Measurements from ENCODE around the gene TTBK1.

The TTBK1 gene

GRCh38 chr6:43203718-43204095 is 39.6 kb upstream of the TTBK1 start:
- TF ChIP-seq, protein P1, sequence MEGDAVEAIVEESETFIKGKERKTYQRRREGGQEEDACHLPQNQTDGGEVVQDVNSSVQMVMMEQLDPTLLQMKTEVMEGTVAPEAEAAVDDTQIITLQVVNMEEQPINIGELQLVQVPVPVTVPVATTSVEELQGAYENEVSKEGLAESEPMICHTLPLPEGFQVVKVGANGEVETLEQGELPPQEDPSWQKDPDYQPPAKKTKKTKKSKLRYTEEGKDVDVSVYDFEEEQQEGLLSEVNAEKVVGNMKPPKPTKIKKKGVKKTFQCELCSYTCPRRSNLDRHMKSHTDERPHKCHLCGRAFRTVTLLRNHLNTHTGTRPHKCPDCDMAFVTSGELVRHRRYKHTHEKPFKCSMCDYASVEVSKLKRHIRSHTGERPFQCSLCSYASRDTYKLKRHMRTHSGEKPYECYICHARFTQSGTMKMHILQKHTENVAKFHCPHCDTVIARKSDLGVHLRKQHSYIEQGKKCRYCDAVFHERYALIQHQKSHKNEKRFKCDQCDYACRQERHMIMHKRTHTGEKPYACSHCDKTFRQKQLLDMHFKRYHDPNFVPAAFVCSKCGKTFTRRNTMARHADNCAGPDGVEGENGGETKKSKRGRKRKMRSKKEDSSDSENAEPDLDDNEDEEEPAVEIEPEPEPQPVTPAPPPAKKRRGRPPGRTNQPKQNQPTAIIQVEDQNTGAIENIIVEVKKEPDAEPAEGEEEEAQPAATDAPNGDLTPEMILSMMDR (conservative IDR thresholded peaks at IDR 0.05): no peak
- no peak overlapping the region for H3K27ac ChIP-seq

DNA sequence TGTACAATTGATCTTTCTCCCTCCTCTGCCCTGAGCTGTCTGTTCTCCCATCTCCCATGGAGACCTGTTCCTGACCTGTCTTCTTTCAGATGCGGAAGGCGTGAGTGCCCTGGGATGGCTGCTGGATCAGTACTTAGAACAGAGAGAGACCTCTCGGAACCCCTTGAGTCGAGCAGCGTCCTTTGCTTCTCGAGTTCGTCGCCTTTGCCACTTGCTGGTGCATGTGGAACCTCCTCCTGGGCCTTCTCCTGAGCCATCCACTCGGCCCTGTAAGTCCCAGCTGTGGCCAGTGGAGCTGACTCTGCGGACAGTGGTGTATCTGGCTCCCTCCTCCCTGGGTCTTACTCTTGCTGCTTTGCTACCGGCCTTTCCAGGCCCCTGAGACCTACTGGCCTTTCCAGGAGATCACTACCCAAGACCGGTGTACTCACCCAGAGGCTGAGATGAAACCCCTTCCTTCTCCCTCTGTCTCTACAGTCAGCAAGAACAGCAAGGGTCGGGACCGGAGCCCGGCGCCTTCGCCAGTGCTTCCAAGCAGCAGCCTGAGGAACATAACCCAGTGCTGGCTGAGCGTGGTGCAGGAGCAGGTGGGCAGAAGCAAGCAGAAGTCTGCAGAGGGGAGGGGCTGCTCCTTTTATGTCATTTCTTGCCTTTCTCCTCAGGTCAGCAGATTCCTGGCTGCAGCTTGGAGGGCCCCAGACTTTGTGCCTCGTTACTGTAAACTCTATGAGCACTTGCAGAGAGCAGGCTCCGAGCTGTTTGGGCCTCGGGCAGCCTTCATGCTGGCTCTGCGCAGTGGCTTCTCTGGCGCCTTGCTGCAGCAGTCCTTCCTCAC is 38.8 kb upstream of the TTBK1 start:
- TF ChIP-seq, protein P1 (conservative IDR thresholded peaks at IDR 0.05): no peak
- H3K27ac ChIP-seq: no peak overlapping the region

DNA sequence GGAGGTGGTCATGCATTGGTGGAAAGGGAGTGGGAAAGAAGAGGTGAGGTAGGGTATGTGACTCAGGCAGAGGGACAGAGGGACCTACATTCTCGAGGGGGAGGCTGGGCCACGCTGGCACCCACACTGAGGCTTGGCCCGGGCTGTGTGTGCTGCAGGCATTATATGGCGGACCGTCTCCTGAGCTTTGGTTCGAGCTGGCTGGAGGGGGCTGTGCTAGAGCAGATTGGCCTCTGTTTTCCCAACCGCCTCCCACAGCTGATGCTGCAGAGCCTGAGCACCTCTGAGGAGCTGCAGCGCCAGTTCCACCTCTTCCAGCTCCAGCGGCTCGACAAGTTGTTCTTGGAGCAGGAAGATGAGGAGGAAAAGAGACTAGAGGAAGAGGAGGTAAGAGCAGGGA is 37.4 kb upstream of the TTBK1 start:
- TF ChIP-seq, protein P1 (conservative IDR thresholded peaks at IDR 0.05): no peak
- no peak overlapping the region for H3K27ac ChIP-seq

- TF ChIP-seq, protein P1 (conservative IDR thresholded peaks at IDR 0.05): no peak
- H3K27ac ChIP-seq: no peak overlapping the region
These were observed 36.0 kb upstream of the TTBK1 start for GRCh38 chr6:43207286-43207685.

GRCh38 chr6:43211955-43212354 is 31.3 kb upstream of the TTBK1 start:
- H3K27ac ChIP-seq: no peak overlapping the region

GRCh38 chr6:43213431-43213830 is 29.9 kb upstream of the TTBK1 start:
- H3K27ac ChIP-seq: no peak overlapping the region
- TF ChIP-seq, protein P1 (conservative IDR thresholded peaks at IDR 0.05): no peak

More at GRCh38 chr6:43211955-43212354, 31.3 kb upstream of the TTBK1 start:
- TF ChIP-seq, protein P1 (conservative IDR thresholded peaks at IDR 0.05): peak; percentile 34

GRCh38 chr6:43215066-43215465 is 28.2 kb upstream of the TTBK1 start:
- TF ChIP-seq, protein P1 (conservative IDR thresholded peaks at IDR 0.05): no peak
- no peak overlapping the region for H3K27ac ChIP-seq
